ENCODE measurements around the gene SLC19A2. TPM values are rescaled to one million over a fixed set of nuclear protein-coding genes. Genes with fewer than 3 reads are reported as not detected.

SLC19A2 gene
- total and polyA plus RNA-seq, 2 of the 8 experiments (the other 6 are each of a cell fraction or from before 2014, with no cell fraction given): 21.2 to 23.2 TPM

DNA sequence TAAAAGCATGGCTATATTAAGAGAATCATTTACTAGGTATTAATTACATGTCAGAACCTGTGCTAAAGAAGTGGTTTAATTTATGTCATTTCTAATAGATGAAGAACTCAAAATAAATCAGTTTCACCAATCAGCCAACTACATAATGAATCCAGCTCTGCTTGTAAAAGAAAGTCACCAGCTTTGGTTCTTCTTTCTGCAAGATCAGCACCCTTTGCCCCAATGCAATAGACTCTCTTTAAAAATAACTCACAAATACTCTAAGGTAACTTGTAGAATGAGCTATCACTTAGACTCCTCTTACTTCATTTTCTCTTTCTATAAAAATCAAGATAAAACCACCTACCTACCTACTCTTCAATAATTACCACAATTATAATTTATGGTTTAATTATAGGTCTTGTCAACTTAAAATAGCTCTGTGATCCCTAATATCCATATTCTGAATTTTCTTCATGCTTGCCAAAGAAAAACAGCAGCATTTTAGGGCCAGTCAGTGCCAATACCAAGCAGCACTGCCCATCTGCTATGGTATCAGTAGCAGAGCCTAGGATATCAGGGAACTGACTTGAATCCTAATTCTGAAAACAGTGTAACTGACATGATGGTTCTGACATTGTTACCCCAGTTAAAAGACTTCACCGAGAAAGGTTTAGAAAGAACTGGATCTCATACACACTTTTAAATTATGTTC is 11.3 kb downstream of the SLC19A2 start (continued):
- TF ChIP-seq CHD7 (IDR thresholded peaks at IDR 0.05; ENCODE audit: insufficient replicate concordance, low read length) (no peak), SRF (IDR thresholded peaks at IDR 0.05; ENCODE audit: low read depth, low read length) (no peak), EZH2 (IDR thresholded peaks at IDR 0.05; ENCODE audit: low read depth, low read length, severe bottlenecking) (no peak), ATF2 (IDR thresholded peaks at IDR 0.05; ENCODE audit: low read length) (no peak), SAP30 (IDR thresholded peaks at IDR 0.05; ENCODE audit: insufficient read depth, insufficient replicate concordance, low read length) (no peak), POU5F1 (IDR thresholded peaks at IDR 0.05; ENCODE audit: low read depth, low read length) (no peak), POLR2AphosphoS5 (IDR thresholded peaks at IDR 0.05; ENCODE audit: low read depth, low read length) (no peak)

Measured in H1 (cell line).